Chondrocyte (in vitro differentiated cells): ENCODE results near the gene PEAK1. TPM values are rescaled to one million over a fixed set of nuclear protein-coding genes. Genes with fewer than 3 reads are reported as not detected.
A peak's percentile ranks its signal among the peaks of the same experiment; 100 is the strongest.

Experiments
- DNase-seq: peaks from one replicate; pipeline ENCODE4 v3.0.0; 2021; ENCODE audit warnings: mixed read lengths, low spot score
- H3K27ac Mint-ChIP-seq: one replicate; pipeline ENCODE4 v1.8.0; 2021; ENCODE audit warnings: mild to moderate bottlenecking, moderate library complexity, mixed read lengths; ENCODE audit not compliant: unreplicated experiment
- H3K27me3 Mint-ChIP-seq: 2 replicates; pipeline ENCODE4 v1.8.0; 2021; ENCODE audit warnings: low read depth, mixed read lengths
- H3K36me3 Mint-ChIP-seq: 2 replicates; pipeline ENCODE4 v1.8.0; 2021; ENCODE audit warnings: low read depth, mixed read lengths
- H3K4me1 Mint-ChIP-seq: 2 replicates; pipeline ENCODE4 v1.8.0; 2021; ENCODE audit warnings: low read depth, mild to moderate bottlenecking, mixed read lengths
- H3K4me3 Mint-ChIP-seq: one replicate; pipeline ENCODE4 v1.8.0; 2021; ENCODE audit warnings: mild to moderate bottlenecking, moderate library complexity, mixed read lengths; ENCODE audit not compliant: unreplicated experiment
- H3K9me3 Mint-ChIP-seq: 2 replicates; pipeline ENCODE4 v1.8.0; 2021; ENCODE audit warnings: low read depth, mixed read lengths
- total RNA-seq: library from RNA; stranded (reverse); gene quantifications from 3 replicates; pipeline ENCODE4 v1.2.1, GENCODE V29; 2021
- TF ChIP-seq, protein P1 (sequence below): fragments of 200-600 bp; sonication (generic); IDR thresholded peaks from 2 replicates; pipeline ENCODE4 v1.5.0; 2021; ENCODE audit warnings: antibody characterized with exemption, mild to moderate bottlenecking, moderate library complexity

PEAK1 gene
- total RNA-seq, 1 donor from 2014 or later: 143 TPM

DNA sequence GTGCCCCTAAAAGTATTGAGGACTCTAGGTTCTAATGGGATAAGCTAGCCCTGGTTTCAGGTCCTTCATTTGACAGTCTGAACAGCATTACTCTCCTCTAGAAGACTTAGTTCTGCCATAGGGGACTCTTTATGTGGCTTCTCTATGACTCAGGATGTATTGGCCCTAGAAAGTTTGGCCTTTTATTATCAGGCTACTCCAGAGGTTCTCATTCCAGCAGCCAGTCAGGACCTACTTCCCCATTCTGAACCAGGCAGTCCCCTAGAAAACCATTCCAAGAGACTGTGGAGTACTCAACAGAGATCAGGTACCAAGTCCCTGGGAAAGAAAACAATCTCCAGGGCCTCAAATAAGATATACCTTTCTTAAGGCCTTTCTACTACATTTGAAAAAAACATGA lies 191.1 kb downstream of the PEAK1 start:
- Mint-ChIP-seq H3K27ac (no peak overlapping the region), H3K4me1 (peaks cover 30% of the 10 kb centered on the region), H3K4me3 (no peak overlapping the region), H3K36me3 (peaks cover 11% of the 10 kb centered on the region), H3K27me3 (no peaks in the 10 kb centered on the region), H3K9me3 (no peaks in the 10 kb centered on the region)
- no peak for DNase-seq
- TF ChIP-seq, protein P1, sequence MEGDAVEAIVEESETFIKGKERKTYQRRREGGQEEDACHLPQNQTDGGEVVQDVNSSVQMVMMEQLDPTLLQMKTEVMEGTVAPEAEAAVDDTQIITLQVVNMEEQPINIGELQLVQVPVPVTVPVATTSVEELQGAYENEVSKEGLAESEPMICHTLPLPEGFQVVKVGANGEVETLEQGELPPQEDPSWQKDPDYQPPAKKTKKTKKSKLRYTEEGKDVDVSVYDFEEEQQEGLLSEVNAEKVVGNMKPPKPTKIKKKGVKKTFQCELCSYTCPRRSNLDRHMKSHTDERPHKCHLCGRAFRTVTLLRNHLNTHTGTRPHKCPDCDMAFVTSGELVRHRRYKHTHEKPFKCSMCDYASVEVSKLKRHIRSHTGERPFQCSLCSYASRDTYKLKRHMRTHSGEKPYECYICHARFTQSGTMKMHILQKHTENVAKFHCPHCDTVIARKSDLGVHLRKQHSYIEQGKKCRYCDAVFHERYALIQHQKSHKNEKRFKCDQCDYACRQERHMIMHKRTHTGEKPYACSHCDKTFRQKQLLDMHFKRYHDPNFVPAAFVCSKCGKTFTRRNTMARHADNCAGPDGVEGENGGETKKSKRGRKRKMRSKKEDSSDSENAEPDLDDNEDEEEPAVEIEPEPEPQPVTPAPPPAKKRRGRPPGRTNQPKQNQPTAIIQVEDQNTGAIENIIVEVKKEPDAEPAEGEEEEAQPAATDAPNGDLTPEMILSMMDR: no peak

DNA sequence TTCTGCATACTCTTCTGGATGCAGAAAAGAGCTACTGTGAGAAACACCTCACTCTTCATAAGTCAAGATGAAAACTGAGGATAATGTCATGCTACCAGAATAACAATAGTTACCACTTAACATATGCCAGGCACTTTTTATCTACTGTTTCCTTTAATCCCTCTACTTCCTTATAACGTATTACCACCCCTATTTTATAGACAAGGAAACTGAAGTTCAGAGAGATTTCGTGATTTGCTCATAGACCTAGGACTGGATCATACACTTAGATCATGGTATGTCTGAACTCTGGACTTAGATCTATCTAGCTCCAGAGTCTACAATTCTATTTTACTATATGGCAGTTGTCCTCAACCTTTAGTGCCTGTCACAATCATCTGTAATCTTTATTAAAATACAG lies 193.3 kb downstream of the PEAK1 start:
- H3K27ac Mint-ChIP-seq: peak overlapping the region; percentile 38
- no peaks in the 10 kb centered on the region for H3K9me3 Mint-ChIP-seq
- TF ChIP-seq, protein P1: no peak
- no peaks in the 10 kb centered on the region for H3K27me3 Mint-ChIP-seq
- peaks cover 41% of the 10 kb centered on the region for H3K4me1 Mint-ChIP-seq
- DNase-seq: no peak
- no peaks in the 10 kb centered on the region for H3K36me3 Mint-ChIP-seq
- no peak overlapping the region for H3K4me3 Mint-ChIP-seq

- H3K27ac Mint-ChIP-seq: no peak overlapping the region
- H3K9me3 Mint-ChIP-seq: no peaks in the 10 kb centered on the region
- H3K27me3 Mint-ChIP-seq: no peaks in the 10 kb centered on the region
- H3K4me1 Mint-ChIP-seq: peaks cover 42% of the 10 kb centered on the region
- TF ChIP-seq, protein P1: no peak
- H3K36me3 Mint-ChIP-seq: no peaks in the 10 kb centered on the region
- DNase-seq: no peak
- H3K4me3 Mint-ChIP-seq: no peak overlapping the region
These were observed 194.3 kb downstream of the PEAK1 start for GRCh38 chr15:77225646-77226045.

GRCh38 chr15:77225088-77225487 lies 194.8 kb downstream of the PEAK1 start:
- peaks cover 45% of the 10 kb centered on the region for H3K4me1 Mint-ChIP-seq
- no peak for DNase-seq
- H3K27ac Mint-ChIP-seq: no peak overlapping the region
- H3K27me3 Mint-ChIP-seq: no peaks in the 10 kb centered on the region
- TF ChIP-seq, protein P1: no peak
- no peak overlapping the region for H3K4me3 Mint-ChIP-seq
- H3K36me3 Mint-ChIP-seq: no peaks in the 10 kb centered on the region
- H3K9me3 Mint-ChIP-seq: no peaks in the 10 kb centered on the region

GRCh38 chr15:77224352-77224751 lies 195.6 kb downstream of the PEAK1 start:
- Mint-ChIP-seq H3K36me3 (no peaks in the 10 kb centered on the region), H3K9me3 (no peaks in the 10 kb centered on the region), H3K4me1 (peaks cover 45% of the 10 kb centered on the region), H3K27ac (no peak overlapping the region), H3K27me3 (no peaks in the 10 kb centered on the region), H3K4me3 (no peak overlapping the region)
- TF ChIP-seq, protein P1: no peak
- no peak for DNase-seq
